Measurements from ENCODE around the gene ST7.

Gene ST7

GRCh38 chr7:117220836-117221235 is 267.5 kb downstream of the ST7 start:
- TF ChIP-seq MAX (IDR thresholded peaks at IDR 0.05; ENCODE audit: low read depth, low read length), result no peak
- TF ChIP-seq POLR2A (IDR thresholded peaks at IDR 0.05; ENCODE audit: extremely low read depth, insufficient read length), result no peak
- no peak for TF ChIP-seq MYC (IDR thresholded peaks at IDR 0.05; ENCODE audit: low read depth, low read length)
- no peak for TF ChIP-seq CTCF (IDR thresholded peaks at IDR 0.05; ENCODE audit: low read depth, low read length)
- no peak for DNase-seq (ENCODE audit: low read depth)
- H3K4me3 ChIP-seq (ENCODE audit: low read depth, low read length), result no peak overlapping the region

GRCh38 chr7:117225536-117225935 is 272.2 kb downstream of the ST7 start:
- no peak for DNase-seq (ENCODE audit: low read depth)
- no peak for TF ChIP-seq POLR2A (IDR thresholded peaks at IDR 0.05; ENCODE audit: extremely low read depth, insufficient read length)
- TF ChIP-seq MYC (IDR thresholded peaks at IDR 0.05; ENCODE audit: low read depth, low read length), result no peak
- no peak for TF ChIP-seq CTCF (IDR thresholded peaks at IDR 0.05; ENCODE audit: low read depth, low read length)
- no peak for TF ChIP-seq MAX (IDR thresholded peaks at IDR 0.05; ENCODE audit: low read depth, low read length)
- H3K4me3 ChIP-seq (ENCODE audit: low read depth, low read length), result no peak overlapping the region

GRCh38 chr7:117227091-117227490 is 273.8 kb downstream of the ST7 start:
- no peak for DNase-seq (ENCODE audit: low read depth)
- no peak for TF ChIP-seq CTCF (IDR thresholded peaks at IDR 0.05; ENCODE audit: low read depth, low read length)
- TF ChIP-seq MYC (IDR thresholded peaks at IDR 0.05; ENCODE audit: low read depth, low read length), result no peak
- no peak for TF ChIP-seq POLR2A (IDR thresholded peaks at IDR 0.05; ENCODE audit: extremely low read depth, insufficient read length)
- no peak for TF ChIP-seq MAX (IDR thresholded peaks at IDR 0.05; ENCODE audit: low read depth, low read length)
- H3K4me3 ChIP-seq (ENCODE audit: low read depth, low read length), result no peak overlapping the region

GRCh38 chr7:117229350-117229749 is 276.0 kb downstream of the ST7 start:
- TF ChIP-seq MAX (IDR thresholded peaks at IDR 0.05; ENCODE audit: low read depth, low read length) (no peak), CTCF (IDR thresholded peaks at IDR 0.05; ENCODE audit: low read depth, low read length) (no peak), POLR2A (IDR thresholded peaks at IDR 0.05; ENCODE audit: extremely low read depth, insufficient read length) (no peak), MYC (IDR thresholded peaks at IDR 0.05; ENCODE audit: low read depth, low read length) (no peak)
- DNase-seq (ENCODE audit: low read depth), result no peak
- no peak overlapping the region for H3K4me3 ChIP-seq (ENCODE audit: low read depth, low read length)

GRCh38 chr7:117230276-117231046 is 277.2 kb downstream of the ST7 start:
- H3K4me3 ChIP-seq (ENCODE audit: low read depth, low read length), result no peak overlapping the region
- no peak for DNase-seq (ENCODE audit: low read depth)
- TF ChIP-seq CTCF (IDR thresholded peaks at IDR 0.05; ENCODE audit: low read depth, low read length) (no peak), MYC (IDR thresholded peaks at IDR 0.05; ENCODE audit: low read depth, low read length) (no peak), POLR2A (IDR thresholded peaks at IDR 0.05; ENCODE audit: extremely low read depth, insufficient read length) (no peak), MAX (IDR thresholded peaks at IDR 0.05; ENCODE audit: low read depth, low read length) (no peak)
